Testis (tissue), 3 donors: ENCODE results near the gene SEMG1. TPM values are rescaled to one million over a fixed set of nuclear protein-coding genes. Genes with fewer than 3 reads are reported as not detected.
A peak's percentile ranks its signal among the peaks of the same experiment; 100 is the strongest.

ENCODE experiments used
- DNase-seq: peaks from one replicate; pipeline ENCODE4 v3.0.0-alpha.2; 2019
- H3K27ac ChIP-seq, 2 donors: fragments of 200-600 bp; sonication (generic); one replicate each; pipeline ENCODE4 v1.5.1; 2019
- H3K27me3 ChIP-seq: fragments of 200-600 bp; sonication (generic); one replicate; pipeline ENCODE4 v1.5.1; 2019
- H3K36me3 ChIP-seq: fragments of 200-600 bp; sonication (generic); one replicate; pipeline ENCODE4 v1.5.1; 2017; ENCODE audit warnings: low read depth; ENCODE audit errors: missing control alignments
- H3K4me1 ChIP-seq: fragments of 200-600 bp; sonication (generic); one replicate; pipeline ENCODE4 v1.5.1; 2019
- H3K4me3 ChIP-seq, 2 donors: fragments of 200-600 bp; sonication (generic); one replicate each; pipeline ENCODE4 v1.5.1; 2017 to 2019
- H3K9me3 ChIP-seq: fragments of 200-600 bp; sonication (generic); one replicate; pipeline ENCODE4 v1.5.1; 2017
- POLR2A ChIP-seq: fragments of 450-650 bp; IDR thresholded peaks from one replicate; pipeline ENCODE4 v1.6.1; 2017; ENCODE audit warnings: antibody characterized with exemption, mild to moderate bottlenecking, moderate library complexity
- WGBS, 2 donors: methylation state at CpG; one replicate each; pipeline ENCODE4 v1.1.5; 2018; 5-methylcytosine and 5-hydroxymethylcytosine counted together
- intact Hi-C: fragments of 100-400 bp; cut with DNase I; formaldehyde crosslinking; loops from one replicate; pipeline ENCODE4 v1.15.1; 2023; ENCODE audit warnings: low total_unique reads
- polyA plus RNA-seq: library from polyadenylated mRNA; stranded (reverse); fragments of 350-450 nt; fragmentation: Illumina TruSeq; extraction: RNeasy Lipid Tissue Mini Kit (QIAGEN cat#74804); gene quantifications from one replicate; pipeline ENCODE4 v1.2.3, GENCODE V29; 2014; ENCODE audit warnings: low read depth, low replicate concordance; ENCODE audit not compliant: insufficient read depth
- total RNA-seq, 2 donors: library from RNA; depleted of rRNA; stranded (reverse); fragments of >200 nt; gene quantifications; one replicate each; pipeline ENCODE4 v1.2.3, GENCODE V29; 2016
- TF ChIP-seq, protein P1 (sequence below), 3 experiments: fragments of 450-650 bp in 2 of 3; fragments of 200-600 bp in 1 of 3; sonication (generic) in 1 of 3; IDR thresholded peaks; one replicate each; pipeline ENCODE4 v1.5.1; 2016 to 2019; ENCODE audit warnings: antibody characterized with exemption in 3 of 3, mild to moderate bottlenecking in 2 of 3, moderate library complexity in 1 of 3

Gene SEMG1
- total and polyA plus RNA-seq, 3 donors from 2014 or later: not detected

DNA sequence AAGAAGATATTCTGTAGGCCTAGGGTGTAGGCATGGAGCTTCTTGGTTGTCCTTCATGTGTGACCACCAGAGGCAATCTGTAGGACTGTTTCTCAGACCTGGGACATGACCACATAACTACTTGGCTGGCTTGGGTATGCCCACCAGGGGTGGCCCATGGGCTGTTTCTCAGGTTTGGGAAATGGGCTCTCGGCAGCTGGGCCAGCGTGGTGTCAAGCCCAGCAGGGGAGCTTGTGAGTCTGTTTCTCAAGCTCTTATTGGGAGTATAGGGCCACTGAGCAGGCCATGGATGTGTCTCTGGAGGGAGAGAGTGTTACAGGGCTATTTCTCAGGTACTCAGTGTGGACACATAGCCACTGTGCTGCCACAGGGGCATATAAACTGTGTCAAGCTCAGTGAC lies 11.8 kb downstream of the SEMG1 start:
- TF ChIP-seq, protein P1, sequence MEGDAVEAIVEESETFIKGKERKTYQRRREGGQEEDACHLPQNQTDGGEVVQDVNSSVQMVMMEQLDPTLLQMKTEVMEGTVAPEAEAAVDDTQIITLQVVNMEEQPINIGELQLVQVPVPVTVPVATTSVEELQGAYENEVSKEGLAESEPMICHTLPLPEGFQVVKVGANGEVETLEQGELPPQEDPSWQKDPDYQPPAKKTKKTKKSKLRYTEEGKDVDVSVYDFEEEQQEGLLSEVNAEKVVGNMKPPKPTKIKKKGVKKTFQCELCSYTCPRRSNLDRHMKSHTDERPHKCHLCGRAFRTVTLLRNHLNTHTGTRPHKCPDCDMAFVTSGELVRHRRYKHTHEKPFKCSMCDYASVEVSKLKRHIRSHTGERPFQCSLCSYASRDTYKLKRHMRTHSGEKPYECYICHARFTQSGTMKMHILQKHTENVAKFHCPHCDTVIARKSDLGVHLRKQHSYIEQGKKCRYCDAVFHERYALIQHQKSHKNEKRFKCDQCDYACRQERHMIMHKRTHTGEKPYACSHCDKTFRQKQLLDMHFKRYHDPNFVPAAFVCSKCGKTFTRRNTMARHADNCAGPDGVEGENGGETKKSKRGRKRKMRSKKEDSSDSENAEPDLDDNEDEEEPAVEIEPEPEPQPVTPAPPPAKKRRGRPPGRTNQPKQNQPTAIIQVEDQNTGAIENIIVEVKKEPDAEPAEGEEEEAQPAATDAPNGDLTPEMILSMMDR (IDR thresholded peaks at IDR 0.05): no peak
- no peak for TF ChIP-seq POLR2A
- Histone ChIP-seq H3K27me3 (no peaks in the 10 kb centered on the region), H3K27ac (no peak overlapping the region), H3K36me3 (no peaks in the 10 kb centered on the region), H3K4me3 (no peak overlapping the region), H3K9me3 (no peaks in the 10 kb centered on the region), H3K4me1 (no peaks in the 10 kb centered on the region)
- 95% methylated on average over 2 of the region's 2 CpGs; no CpG with 5 or more reads in 1 of the 2 donors for WGBS, 2 donors
- DNase-seq: no peak
- intact Hi-C loops: no loop called here

DNA sequence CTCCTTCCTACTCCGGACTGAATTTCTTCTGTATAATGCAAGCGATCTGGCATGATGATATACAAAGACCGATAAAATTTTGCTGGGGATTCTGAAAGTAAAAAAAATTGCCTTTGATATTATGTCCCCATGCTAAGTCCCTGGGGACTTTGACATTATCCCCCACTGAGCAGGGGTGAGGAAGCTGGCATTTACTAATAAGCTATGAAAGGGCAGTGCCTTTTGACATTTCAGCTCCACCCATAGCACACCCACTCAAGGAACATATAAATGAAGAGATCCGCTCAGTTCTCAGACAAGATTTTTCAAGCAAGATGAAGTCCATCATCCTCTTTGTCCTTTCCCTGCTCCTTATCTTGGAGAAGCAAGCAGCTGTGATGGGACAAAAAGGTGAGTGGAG lies 14.2 kb downstream of the SEMG1 start, which contains the start of gene SEMG2:
SEMG2 (plus strand) TSS at position 298 of the 400 bp plus-strand sequence; CDS start at position 315, 17 bp downstream.
- no peaks in the 10 kb centered on the region for H3K36me3 ChIP-seq
- H3K27ac ChIP-seq: no peak within 1 kb of the TSS
- 89 to 91% methylated on average over 4 of the region's 4 CpGs for WGBS, 2 donors
- H3K27me3 ChIP-seq: no peaks in the 10 kb centered on the region
- intact Hi-C loops: no loop called here
- no peaks in the 10 kb centered on the region for H3K9me3 ChIP-seq
- no peak for DNase-seq
- TF ChIP-seq, protein P1 (IDR thresholded peaks at IDR 0.05): no peak
- TF ChIP-seq POLR2A: no peak
- H3K4me3 ChIP-seq: no peak within 1 kb of the TSS
- no peaks in the 10 kb centered on the region for H3K4me1 ChIP-seq

- H3K36me3 ChIP-seq: no peaks in the 10 kb centered on the region
- no peak overlapping the region for H3K4me3 ChIP-seq
- H3K27me3 ChIP-seq: no peaks in the 10 kb centered on the region
- TF ChIP-seq POLR2A: no peak
- TF ChIP-seq, protein P1 (IDR thresholded peaks at IDR 0.05): no peak
- H3K4me1 ChIP-seq: no peaks in the 10 kb centered on the region
- intact Hi-C loops: no loop called here
- H3K9me3 ChIP-seq: no peaks in the 10 kb centered on the region
- no peak for DNase-seq
- no peak overlapping the region for H3K27ac ChIP-seq
Observed at GRCh38 chr20:45223136-45223535, 16.3 kb downstream of the SEMG1 start.

DNA sequence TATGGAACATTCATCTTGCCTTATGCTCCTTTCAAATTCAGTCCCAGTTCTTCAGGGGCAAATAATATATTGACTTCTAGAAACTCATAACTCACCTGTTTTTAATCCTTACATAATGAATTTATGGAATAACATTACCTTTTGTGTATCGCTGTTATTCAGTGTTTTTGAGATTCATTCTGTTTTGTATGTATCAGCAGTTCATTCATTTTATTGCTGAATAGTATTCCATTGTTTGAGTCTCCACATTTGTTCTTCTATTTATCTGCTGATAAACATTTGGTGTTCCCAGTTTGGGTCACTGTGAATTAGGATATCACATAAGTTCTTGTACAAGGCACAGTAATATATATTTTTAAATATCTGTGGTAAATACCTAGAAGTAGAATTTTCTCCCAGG lies 19.5 kb downstream of the SEMG1 start:
- Histone ChIP-seq H3K4me3 (no peak overlapping the region), H3K36me3 (no peaks in the 10 kb centered on the region), H3K27ac (no peak overlapping the region), H3K4me1 (no peaks in the 10 kb centered on the region), H3K9me3 (no peaks in the 10 kb centered on the region), H3K27me3 (no peaks in the 10 kb centered on the region)
- no peak for DNase-seq
- no peak for TF ChIP-seq POLR2A
- WGBS, 2 donors: 78 to 90% methylated on average over 1 of the region's 1 CpG
- intact Hi-C loops: no loop called here

- intact Hi-C loops: no loop called here
- Histone ChIP-seq H3K4me3 (peak overlapping the region in 1 of 2 donors; percentile 1), H3K27ac (no peak overlapping the region), H3K9me3 (no peaks in the 10 kb centered on the region), H3K27me3 (no peaks in the 10 kb centered on the region), H3K4me1 (no peaks in the 10 kb centered on the region), H3K36me3 (no peaks in the 10 kb centered on the region)
- TF ChIP-seq, protein P1 (IDR thresholded peaks at IDR 0.05): peak in 2 of 3 experiments; percentile 30 to 31
- no peak for TF ChIP-seq POLR2A
- peak; percentile 70 for DNase-seq
- 53 to 57% methylated on average over 12 to 18 of the region's 18 CpGs for WGBS, 2 donors
Observed at GRCh38 chr20:45229264-45230056, 22.6 kb downstream of the SEMG1 start.
